ENCODE measurements around the gene C1orf87.

Gene C1orf87

DNA sequence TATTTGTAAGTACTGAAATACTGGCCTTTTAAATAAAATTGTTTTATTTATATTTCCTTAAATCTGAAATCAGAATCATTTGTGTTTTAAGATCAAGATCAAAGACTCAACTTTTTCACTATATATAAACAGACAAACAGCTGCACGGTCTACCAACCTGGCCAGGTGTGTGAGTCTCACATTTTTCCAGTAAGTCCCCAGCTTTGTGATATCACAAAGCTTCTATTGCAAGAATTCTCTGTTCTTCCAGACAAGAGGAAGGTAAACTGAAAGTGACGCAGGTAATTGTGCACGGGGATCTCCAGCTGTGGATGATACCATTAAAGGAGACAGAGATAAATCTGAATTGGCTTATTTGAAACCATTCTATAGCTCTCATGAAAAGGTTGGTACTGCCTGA lies 105.8 kb downstream of the C1orf87 start:
- H3K27ac Mint-ChIP-seq = no peak overlapping the region
- H3K4me1 Mint-ChIP-seq (ENCODE audit: low read depth) = no peaks in the 10 kb centered on the region
- H3K9me3 Mint-ChIP-seq = no peaks in the 10 kb centered on the region
- H3K36me3 Mint-ChIP-seq (ENCODE audit: low read depth) = no peaks in the 10 kb centered on the region
- H3K4me3 Mint-ChIP-seq = no peak overlapping the region
- peaks cover 7% of the 10 kb centered on the region for H3K27me3 Mint-ChIP-seq

- peaks cover 2% of the 10 kb centered on the region for H3K27me3 Mint-ChIP-seq
These were observed 106.4 kb downstream of the C1orf87 start for GRCh38 chr1:59967141-59967697.

DNA sequence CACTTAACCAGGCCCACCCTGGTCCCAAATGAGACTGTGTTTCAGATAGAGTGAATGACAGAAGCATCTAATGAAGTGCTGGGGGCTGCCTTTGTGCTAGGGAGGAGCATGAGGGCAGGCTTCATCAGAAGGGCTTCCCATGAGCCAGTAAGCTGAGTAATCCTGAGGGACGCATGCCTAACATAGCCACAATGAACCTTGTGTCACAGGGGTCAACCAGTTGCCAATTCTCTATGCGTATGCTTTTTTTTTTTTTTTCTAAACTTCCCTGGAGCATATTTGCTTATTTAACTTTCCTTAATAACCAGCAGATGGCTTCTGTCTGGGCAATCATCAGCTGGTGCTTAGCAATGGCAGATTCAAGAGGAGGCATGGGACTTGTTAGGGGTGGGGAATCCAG lies 121.5 kb downstream of the C1orf87 start:
- H3K4me1 Mint-ChIP-seq (ENCODE audit: low read depth) = no peaks in the 10 kb centered on the region
- H3K27ac Mint-ChIP-seq = no peak overlapping the region
- H3K27me3 Mint-ChIP-seq = peaks cover 4% of the 10 kb centered on the region
- H3K36me3 Mint-ChIP-seq (ENCODE audit: low read depth) = no peaks in the 10 kb centered on the region
- H3K9me3 Mint-ChIP-seq = no peaks in the 10 kb centered on the region
- no peak overlapping the region for H3K4me3 Mint-ChIP-seq

More at GRCh38 chr1:59967141-59967697, 106.4 kb downstream of the C1orf87 start:
- H3K9me3 Mint-ChIP-seq = no peaks in the 10 kb centered on the region
- H3K27ac Mint-ChIP-seq = no peak overlapping the region
- no peaks in the 10 kb centered on the region for H3K4me1 Mint-ChIP-seq (ENCODE audit: low read depth)
- H3K36me3 Mint-ChIP-seq (ENCODE audit: low read depth) = no peaks in the 10 kb centered on the region
- no peak overlapping the region for H3K4me3 Mint-ChIP-seq

DNA sequence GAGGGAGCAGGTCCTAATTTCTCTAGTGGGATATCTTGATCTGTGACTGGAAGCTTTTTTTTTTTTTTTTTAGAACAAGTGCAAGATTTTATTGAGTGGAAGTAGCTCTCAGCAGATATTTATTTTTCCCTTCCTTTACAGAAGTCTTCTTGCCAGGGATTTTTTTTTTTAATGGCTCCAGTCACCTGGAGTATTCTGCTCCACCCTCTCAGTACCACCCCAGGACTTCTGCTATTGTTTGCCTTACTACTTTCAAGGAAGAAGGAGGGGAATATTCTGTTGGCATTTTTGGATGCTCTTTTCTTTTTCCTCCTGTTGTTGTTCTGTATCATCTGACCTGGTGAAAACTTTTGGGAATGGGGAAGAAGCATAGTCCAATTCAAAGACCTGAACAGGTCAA lies 123.9 kb downstream of the C1orf87 start:
- no peak overlapping the region for H3K4me3 Mint-ChIP-seq
- peaks cover 4% of the 10 kb centered on the region for H3K27me3 Mint-ChIP-seq
- H3K27ac Mint-ChIP-seq = no peak overlapping the region
- no peaks in the 10 kb centered on the region for H3K9me3 Mint-ChIP-seq
- no peaks in the 10 kb centered on the region for H3K4me1 Mint-ChIP-seq (ENCODE audit: low read depth)
- H3K36me3 Mint-ChIP-seq (ENCODE audit: low read depth) = no peaks in the 10 kb centered on the region

DNA sequence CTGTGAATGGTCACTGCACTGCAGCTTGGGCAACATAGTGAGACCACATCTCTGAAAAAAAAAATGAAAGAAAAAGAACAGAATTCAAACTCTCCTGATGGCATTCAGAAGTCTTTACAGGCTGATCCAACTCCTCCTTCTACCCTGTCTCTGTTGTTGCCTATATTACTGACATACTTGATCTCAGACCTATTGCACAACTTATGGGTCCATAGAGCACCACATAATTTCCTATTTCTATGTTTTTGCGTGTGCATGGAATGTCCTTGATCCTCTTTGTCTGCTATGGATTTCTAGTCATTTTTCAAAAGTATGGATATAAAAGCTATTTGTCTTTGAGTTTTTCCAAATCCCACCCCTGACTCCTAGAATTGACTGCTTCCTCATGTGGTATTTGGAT lies 124.6 kb downstream of the C1orf87 start:
- H3K9me3 Mint-ChIP-seq = no peaks in the 10 kb centered on the region
- H3K4me3 Mint-ChIP-seq = no peak overlapping the region
- H3K27ac Mint-ChIP-seq = no peak overlapping the region
- no peaks in the 10 kb centered on the region for H3K36me3 Mint-ChIP-seq (ENCODE audit: low read depth)
- H3K4me1 Mint-ChIP-seq (ENCODE audit: low read depth) = no peaks in the 10 kb centered on the region
- peaks cover 4% of the 10 kb centered on the region for H3K27me3 Mint-ChIP-seq

DNA sequence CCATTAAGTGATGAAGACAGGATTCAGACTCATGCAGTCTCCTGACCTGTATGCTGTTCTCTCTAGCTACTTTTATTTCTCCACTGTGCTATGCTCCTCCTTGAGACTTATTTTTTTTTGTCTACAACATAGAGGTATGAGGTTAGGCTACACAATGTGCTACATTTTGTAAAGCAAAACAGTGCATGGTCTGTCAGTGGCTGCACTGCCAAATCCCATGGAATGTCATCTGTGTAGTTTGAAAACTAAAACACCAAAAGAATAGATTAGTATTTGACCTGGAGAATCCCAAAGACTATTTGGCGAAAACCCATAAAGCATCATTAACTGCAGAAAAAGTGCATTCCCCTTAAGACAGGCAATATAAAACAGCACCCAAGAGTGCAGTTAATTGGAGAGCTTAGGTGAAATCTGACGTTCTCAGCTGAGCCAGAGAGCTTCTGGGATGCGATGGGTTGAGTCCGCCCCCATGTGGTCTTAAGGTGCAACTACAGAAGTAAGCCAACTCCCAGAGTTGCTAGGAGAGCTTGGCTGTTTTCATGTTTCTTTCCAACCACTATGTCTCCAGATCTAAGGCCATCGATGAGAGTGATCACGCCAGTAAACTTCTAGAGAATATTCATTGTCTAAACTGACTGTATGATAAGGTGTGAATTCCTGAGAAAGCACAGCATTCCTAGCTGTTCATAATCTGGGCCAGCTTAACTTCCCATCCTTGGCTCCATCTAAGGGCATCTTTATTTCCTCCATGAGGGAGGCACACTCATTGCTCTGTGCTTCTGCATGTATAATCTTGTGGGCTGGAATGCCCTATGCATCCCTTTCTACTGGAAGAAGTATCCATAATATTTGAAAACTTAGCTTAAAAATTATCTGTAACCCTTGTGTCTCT lies 126.3 kb downstream of the C1orf87 start:
- Mint-ChIP-seq H3K9me3 (no peaks in the 10 kb centered on the region), H3K36me3 (ENCODE audit: low read depth) (no peaks in the 10 kb centered on the region), H3K4me1 (ENCODE audit: low read depth) (no peaks in the 10 kb centered on the region), H3K4me3 (no peak overlapping the region), H3K27me3 (peaks cover 4% of the 10 kb centered on the region), H3K27ac (no peak overlapping the region)

DNA sequence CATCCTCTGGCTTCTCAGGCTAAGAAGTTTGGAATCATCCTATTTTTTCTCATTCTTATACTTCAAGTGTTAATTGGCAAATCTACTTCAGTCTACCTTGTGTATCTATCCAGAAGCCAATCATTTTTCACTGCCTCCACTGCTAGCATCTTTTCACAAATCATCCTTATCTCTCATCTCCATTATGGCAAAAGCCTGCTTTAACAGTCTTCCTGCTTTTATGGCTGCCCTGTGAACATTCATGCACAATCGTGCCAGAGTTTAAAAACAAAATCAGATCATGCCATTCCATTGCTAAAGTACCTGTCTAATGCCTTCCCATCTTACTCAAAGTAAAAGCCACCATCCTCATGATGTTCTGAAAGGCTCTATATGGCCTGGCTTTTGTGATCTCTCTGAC lies 127.8 kb downstream of the C1orf87 start:
- H3K27me3 Mint-ChIP-seq = peaks cover 4% of the 10 kb centered on the region
- no peaks in the 10 kb centered on the region for H3K4me1 Mint-ChIP-seq (ENCODE audit: low read depth)
- no peaks in the 10 kb centered on the region for H3K36me3 Mint-ChIP-seq (ENCODE audit: low read depth)
- H3K27ac Mint-ChIP-seq = no peak overlapping the region
- H3K9me3 Mint-ChIP-seq = no peaks in the 10 kb centered on the region
- no peak overlapping the region for H3K4me3 Mint-ChIP-seq
